SK-N-SH (cell line): ENCODE measurements around the gene TMEM213.

Source experiments
- CHD2 ChIP-seq: fragments of 150-350 bp; IDR thresholded peaks from 2 replicates; pipeline ENCODE4 v1.6.1; 2018; ENCODE audit warnings: low read length; ENCODE audit not compliant: partially characterized antibody
- CTCF ChIP-seq: fragments of 200-600 bp; sonication (generic); IDR thresholded peaks from 2 replicates; pipeline ENCODE4 v1.6.1; 2017; ENCODE audit warnings: antibody characterized with exemption, mild to moderate bottlenecking, moderate library complexity
- EZH2phosphoT487 ChIP-seq: fragments of 200-600 bp; sonication (generic); IDR thresholded peaks from 2 replicates; pipeline ENCODE4 v1.6.1; 2017; ENCODE audit warnings: low read depth, mixed run types, mild to moderate bottlenecking, antibody characterized with exemption, moderate library complexity, borderline replicate concordance
- FOSL2 ChIP-seq: IDR thresholded peaks from 2 replicates; pipeline ENCODE4 v1.4.0; 2012; ENCODE audit warnings: low read depth, mild to moderate bottlenecking, moderate library complexity, borderline replicate concordance
- JUND ChIP-seq: IDR thresholded peaks from 2 replicates; pipeline ENCODE4 v1.4.0; 2012
- TEAD4 ChIP-seq: IDR thresholded peaks from 2 replicates; pipeline ENCODE4 v1.4.0; 2012; ENCODE audit warnings: mild to moderate bottlenecking, borderline replicate concordance; ENCODE audit not compliant: insufficient read depth
- USF1 ChIP-seq: IDR thresholded peaks from 2 replicates; pipeline ENCODE4 v1.4.0; 2012; ENCODE audit warnings: low read depth, borderline replicate concordance

GRCh38 chr7:138871065-138871813 is 73.4 kb downstream of the TMEM213 start:
- TF ChIP-seq CHD2 (no peak), EZH2phosphoT487 (no peak), TEAD4 (no peak), CTCF (no peak), USF1 (no peak), FOSL2 (no peak), JUND (no peak)
